HG02943 (cell line): ENCODE data around the gene SLC13A5.
"Not testable (repeated sequence)": the region's sequence is repeated elsewhere in the genome, so short reads cannot be mapped to it uniquely, and the experiment has no call there.

Experiments used
- ATAC-seq: cut with Tn5 transposase; IDR thresholded peaks from one replicate; pipeline ENCODE4 v1.9.1; 2021; ENCODE audit warnings: mild to moderate bottlenecking, low read depth, moderate library complexity; ENCODE audit not compliant: unreplicated experiment

SLC13A5 gene

GRCh38 chr17:6713130-6713917 lies at the start of gene SLC13A5:
SLC13A5 (minus strand) TSS chr17:6713369; CDS start chr17:6713333, 36 bp downstream.
- no peak for ATAC-seq

- ATAC-seq: no peak
These were observed 48.6 kb upstream of the SLC13A5 start for GRCh38 chr17:6761779-6762178.

GRCh38 chr17:6757747-6758146 lies 44.6 kb upstream of the SLC13A5 start:
- ATAC-seq: no peak

GRCh38 chr17:6756425-6757031 lies 43.4 kb upstream of the SLC13A5 start:
- ATAC-seq: no peak

- no peak for ATAC-seq
These were observed 42.6 kb upstream of the SLC13A5 start, which contains the start of gene XAF1 for GRCh38 chr17:6755731-6756184. XAF1 (plus strand) TSS chr17:6756046; CDS start chr17:6756079, 33 bp downstream.

- no peak for ATAC-seq
These were observed 42.1 kb upstream of the SLC13A5 start for GRCh38 chr17:6755281-6755680.

- ATAC-seq: no peak
These were observed 40.4 kb upstream of the SLC13A5 start for GRCh38 chr17:6753546-6753945.

GRCh38 chr17:6753006-6753445 lies 39.9 kb upstream of the SLC13A5 start:
- no peak for ATAC-seq

GRCh38 chr17:6752068-6752909 lies 39.1 kb upstream of the SLC13A5 start:
- no peak for ATAC-seq

GRCh38 chr17:6749519-6749918 lies 36.4 kb upstream of the SLC13A5 start:
- no peak for ATAC-seq

- no peak for ATAC-seq
These were observed 35.4 kb upstream of the SLC13A5 start for GRCh38 chr17:6748617-6749016.

- not testable (repeated sequence) for ATAC-seq
These were observed 33.5 kb upstream of the SLC13A5 start for GRCh38 chr17:6746665-6747064.

GRCh38 chr17:6729531-6729930 lies 16.4 kb upstream of the SLC13A5 start:
- ATAC-seq: no peak

- no peak for ATAC-seq
These were observed 10.8 kb upstream of the SLC13A5 start for GRCh38 chr17:6724009-6724408.

- no peak for ATAC-seq
These were observed 8.6 kb upstream of the SLC13A5 start for GRCh38 chr17:6721744-6722143.

- ATAC-seq: no peak
These were observed 3.6 kb upstream of the SLC13A5 start for GRCh38 chr17:6716736-6717135.

- ATAC-seq: no peak
These were observed 1.2 kb upstream of the SLC13A5 start for GRCh38 chr17:6714315-6714874.

- no peak for ATAC-seq
These were observed 726 bp upstream of the SLC13A5 start for GRCh38 chr17:6713918-6714271.

GRCh38 chr17:6712854-6713129 lies 377 bp downstream of the SLC13A5 start:
- no peak for ATAC-seq

- no peak for ATAC-seq
These were observed 913 bp downstream of the SLC13A5 start for GRCh38 chr17:6712058-6712853.
